Activated T-cell treated with anti-CD3 and anti-CD28 coated beads, Interleukin-2, amount 50 U/mL, for 4 hours (primary cell): Measurements from ENCODE around the gene TBX1. TPM values are rescaled to one million over a fixed set of nuclear protein-coding genes. Genes with fewer than 3 reads are reported as not detected.

Experiments used
- ATAC-seq, 2 donors: fragments of 200-7000 bp; cut with Tn5 transposase; one replicate each; pipeline ENCODE4 v1.10.0; 2021
- DNase-seq: peaks from one replicate; pipeline ENCODE4 v3.0.0-alpha.2; 2020
- H3K27me3 Mint-ChIP-seq: one replicate; pipeline ENCODE4 v1.8.0; 2021; ENCODE audit warnings: low read depth, mixed read lengths
- H3K36me3 Mint-ChIP-seq: one replicate; pipeline ENCODE4 v1.8.0; 2022; ENCODE audit warnings: mixed read lengths; ENCODE audit not compliant: insufficient read depth
- H3K4me1 Mint-ChIP-seq: one replicate; pipeline ENCODE4 v1.8.0; 2021; ENCODE audit warnings: low read depth, mixed read lengths
- H3K4me3 Mint-ChIP-seq: one replicate; pipeline ENCODE4 v1.8.0; 2021; ENCODE audit warnings: mild to moderate bottlenecking, moderate library complexity, mixed read lengths
- H3K9me3 Mint-ChIP-seq: one replicate; pipeline ENCODE4 v1.8.0; 2021; ENCODE audit warnings: mixed read lengths
- total RNA-seq, 3 donors: library from RNA; stranded (reverse); gene quantifications; one replicate each; pipeline ENCODE4 v1.2.1, GENCODE V29; 2021

TBX1 gene
- total RNA-seq, 3 donors from 2014 or later, result not detected

GRCh38 chr22:19816372-19817119 lies 56.0 kb downstream of the TBX1 start:
- peaks cover 10% of the 10 kb centered on the region for H3K36me3 Mint-ChIP-seq

More at GRCh38 chr22:19816372-19817119, 56.0 kb downstream of the TBX1 start:
- ATAC-seq (no peak), DNase-seq (no peak)
- Mint-ChIP-seq H3K27me3 (no peaks in the 10 kb centered on the region), H3K4me3 (no peak overlapping the region), H3K4me1 (no peaks in the 10 kb centered on the region), H3K9me3 (no peaks in the 10 kb centered on the region)

Other genes with a start within 250 kb of the TBX1 start
- gene CLDN5, start 236.4 kb upstream of the TBX1 start, total RNA-seq, result under 1 TPM; 0.24 to 0.38 (median 0.28) TPM
- gene SEPTIN5, start 46.3 kb upstream of the TBX1 start, total RNA-seq, result 1 to 10 TPM in 2 of 3 donors, under 1 TPM in 1; 0.38 to 1.3 (median 1.1) TPM
- under 1 TPM in 2 of 3 donors, not detected in 1; 0.25 to 0.37 TPM for gene GP1BB, start 37.2 kb upstream of the TBX1 start, total RNA-seq
- 10 to 100 TPM; 25.9 to 26.3 (median 26.0) TPM for gene GNB1L, start 94.1 kb downstream of the TBX1 start, total RNA-seq
- gene RTL10, start 94.1 kb downstream of the TBX1 start, total RNA-seq, result 10 to 100 TPM; 13.7 to 19.5 (median 14.5) TPM
- gene COMT, start 181.0 kb downstream of the TBX1 start, total RNA-seq, result 100 to 1,000 TPM in 1 of 3 donors, 10 to 100 TPM in 2; 95.0 to 118 (median 95.5) TPM
- 10 to 100 TPM; 15.4 to 21.6 (median 19.4) TPM for gene TXNRD2, start 181.0 kb downstream of the TBX1 start, total RNA-seq